GM21381 (cell line): ENCODE data around the gene PEX5.

ENCODE experiments used
- ATAC-seq: cut with Tn5 transposase; IDR thresholded peaks from one replicate; pipeline ENCODE4 v1.9.1; 2021; ENCODE audit warnings: mild to moderate bottlenecking, moderate library complexity; ENCODE audit not compliant: unreplicated experiment

PEX5 gene

GRCh38 chr12:7189398-7190267 is at the start of gene PEX5:
PEX5 (plus strand) TSS chr12:7189686; CDS start chr12:7190378, 692 bp downstream.
- peak; percentile 91 for ATAC-seq

DNA sequence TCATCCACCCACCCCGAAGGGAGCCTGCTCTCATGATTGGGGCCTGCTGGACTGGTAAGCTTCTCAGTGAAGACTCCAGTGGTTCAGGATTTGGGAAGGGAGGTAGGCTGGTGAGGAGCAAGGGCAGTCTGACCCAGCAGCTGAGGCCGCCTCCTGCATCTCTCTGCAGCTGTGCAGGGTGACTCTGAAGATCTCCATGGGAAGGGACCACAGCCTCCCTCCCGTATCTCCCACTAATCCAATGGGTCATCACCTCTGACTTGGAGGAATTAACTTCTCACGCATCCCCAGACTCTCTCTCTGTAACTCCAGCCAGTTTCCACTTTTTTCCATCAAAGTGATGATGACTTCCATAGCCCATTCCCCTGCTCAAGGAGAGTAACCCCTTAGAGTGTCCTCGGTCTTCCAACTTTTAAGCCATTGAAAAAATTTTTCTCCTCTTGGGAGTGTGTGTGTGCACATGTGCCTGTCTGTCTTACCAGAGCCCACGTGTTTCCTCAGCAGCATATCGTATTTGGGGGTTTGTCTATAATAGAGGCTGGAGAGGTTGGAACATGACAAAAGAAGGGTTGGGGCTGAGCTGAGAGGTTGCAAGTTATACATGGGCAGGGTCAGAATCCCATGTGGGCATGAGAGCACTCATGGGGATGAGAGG is 48.0 kb upstream of the PEX5 start:
- ATAC-seq = no peak

GRCh38 chr12:7142056-7142644 is 47.3 kb upstream of the PEX5 start:
- no peak for ATAC-seq

DNA sequence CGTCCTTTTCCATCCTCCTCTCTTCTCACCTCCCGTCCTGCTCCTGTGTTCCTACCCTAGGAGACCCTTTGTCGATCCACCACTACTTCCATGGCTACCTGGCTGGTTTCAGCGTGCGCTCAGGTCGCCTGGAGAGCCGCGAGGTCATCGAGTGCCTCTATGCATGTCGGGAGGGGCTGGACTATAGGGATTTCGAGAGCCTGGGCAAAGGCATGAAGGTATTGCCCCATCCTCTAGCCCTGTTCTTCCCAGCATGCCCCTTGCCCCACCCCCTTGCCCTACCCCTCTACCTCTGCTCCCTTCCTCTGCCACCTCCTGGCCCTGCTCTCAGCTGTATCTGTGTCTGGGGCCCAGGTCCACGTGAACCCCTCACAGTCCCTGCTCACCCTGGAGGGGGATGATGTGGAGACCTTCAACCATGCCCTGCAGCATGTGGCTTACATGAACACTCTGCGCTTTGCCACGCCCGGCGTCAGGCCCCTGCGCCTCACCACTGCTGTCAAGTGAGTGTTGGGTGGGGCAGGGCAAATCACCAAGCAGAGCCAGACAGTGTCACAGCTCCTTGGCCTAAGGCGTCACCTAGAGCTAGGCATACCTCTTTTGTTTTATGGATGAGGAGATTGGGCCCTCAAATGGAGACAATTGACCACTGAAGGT is 46.5 kb upstream of the PEX5 start:
- no peak for ATAC-seq

DNA sequence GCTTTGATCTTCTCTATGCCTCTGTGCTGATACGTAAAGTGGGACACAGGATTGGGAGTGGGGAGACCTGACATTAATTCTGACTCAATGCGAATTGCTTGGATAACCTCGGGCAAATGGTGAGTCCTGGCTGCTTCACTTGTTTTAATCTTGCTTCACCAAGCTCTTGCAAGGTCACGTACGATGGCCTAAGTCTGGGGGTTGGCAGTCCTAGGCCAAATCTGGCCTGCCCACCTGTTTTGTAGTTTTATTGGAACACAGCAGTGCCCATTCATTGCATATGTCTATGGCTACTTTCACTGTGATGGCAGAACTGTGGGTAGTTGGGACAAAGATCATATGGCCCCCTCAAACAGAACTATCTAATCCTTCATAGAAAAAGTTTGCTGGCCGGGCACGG is 45.9 kb upstream of the PEX5 start:
- ATAC-seq = no peak

GRCh38 chr12:7144414-7145120 is 44.9 kb upstream of the PEX5 start:
- ATAC-seq = no peak

- ATAC-seq = no peak
These were observed 43.8 kb upstream of the PEX5 start for GRCh38 chr12:7145671-7146070.

GRCh38 chr12:7146228-7146627 is 43.3 kb upstream of the PEX5 start:
- ATAC-seq = no peak

- no peak for ATAC-seq
These were observed 42.6 kb upstream of the PEX5 start for GRCh38 chr12:7146906-7147305.

DNA sequence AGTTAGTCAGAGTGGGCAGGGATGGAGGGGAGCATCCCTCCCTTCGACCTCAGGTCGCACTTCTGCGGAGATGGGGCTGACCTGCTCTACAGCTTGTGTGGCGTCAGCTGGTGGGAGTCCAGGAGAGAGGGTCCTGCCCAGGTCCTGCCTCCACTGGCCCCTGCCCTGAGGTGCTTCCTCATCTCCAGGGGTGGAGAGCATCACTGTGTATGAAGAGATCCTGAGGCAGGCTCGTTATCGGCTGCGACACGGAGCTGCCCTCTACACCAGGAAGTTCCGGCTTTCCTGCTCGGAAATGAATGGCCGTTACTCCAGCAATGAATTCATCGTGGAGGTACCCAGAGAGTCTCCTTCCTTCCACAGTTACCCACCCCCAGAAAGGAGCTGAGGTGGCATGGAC is 39.1 kb upstream of the PEX5 start:
- ATAC-seq = no peak

GRCh38 chr12:7150841-7151240 is 38.6 kb upstream of the PEX5 start:
- no peak for ATAC-seq

DNA sequence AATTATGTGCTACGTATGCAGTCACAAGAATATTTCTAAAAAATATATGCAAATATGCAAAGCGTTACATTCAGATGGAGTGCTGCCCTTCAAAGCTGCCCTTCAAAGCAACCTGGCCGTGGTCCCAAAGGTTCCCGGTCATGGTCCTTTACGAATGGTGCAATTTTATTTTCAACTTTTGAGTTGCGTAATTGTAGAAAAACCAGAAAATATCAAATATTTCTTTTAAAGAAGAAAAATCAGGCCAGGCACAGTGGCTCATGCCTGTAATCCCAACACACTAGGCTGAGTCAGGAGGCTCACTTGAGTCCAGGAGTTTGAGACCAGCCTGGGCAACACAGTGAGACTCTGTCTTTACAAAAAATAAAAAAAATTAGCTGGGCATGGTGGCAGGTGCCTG is 38.0 kb upstream of the PEX5 start:
- ATAC-seq = no peak

GRCh38 chr12:7152818-7153217 is 36.7 kb upstream of the PEX5 start:
- ATAC-seq = no peak

DNA sequence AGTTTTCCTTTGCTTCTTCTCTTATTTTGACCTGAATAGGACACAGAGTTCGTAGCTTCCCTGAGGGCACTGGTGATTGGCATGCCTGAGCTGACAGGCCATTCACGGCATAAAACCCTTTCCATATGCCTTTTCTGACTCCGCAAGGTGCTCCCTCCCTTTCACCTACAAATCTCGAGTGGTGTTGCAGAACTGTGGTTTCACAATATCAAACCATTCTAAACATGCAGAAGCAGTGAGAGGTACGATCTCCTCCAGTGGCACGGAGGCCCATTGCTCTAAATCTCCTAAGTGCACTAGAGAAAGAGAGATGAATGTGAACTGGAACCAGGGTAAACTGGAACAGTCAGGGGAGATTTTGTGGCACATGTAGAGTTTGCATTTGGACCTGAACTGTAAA is 35.4 kb upstream of the PEX5 start:
- no peak for ATAC-seq

GRCh38 chr12:7154901-7155470 is 34.5 kb upstream of the PEX5 start:
- no peak for ATAC-seq

GRCh38 chr12:7155471-7156034 is 33.9 kb upstream of the PEX5 start:
- no peak for ATAC-seq

DNA sequence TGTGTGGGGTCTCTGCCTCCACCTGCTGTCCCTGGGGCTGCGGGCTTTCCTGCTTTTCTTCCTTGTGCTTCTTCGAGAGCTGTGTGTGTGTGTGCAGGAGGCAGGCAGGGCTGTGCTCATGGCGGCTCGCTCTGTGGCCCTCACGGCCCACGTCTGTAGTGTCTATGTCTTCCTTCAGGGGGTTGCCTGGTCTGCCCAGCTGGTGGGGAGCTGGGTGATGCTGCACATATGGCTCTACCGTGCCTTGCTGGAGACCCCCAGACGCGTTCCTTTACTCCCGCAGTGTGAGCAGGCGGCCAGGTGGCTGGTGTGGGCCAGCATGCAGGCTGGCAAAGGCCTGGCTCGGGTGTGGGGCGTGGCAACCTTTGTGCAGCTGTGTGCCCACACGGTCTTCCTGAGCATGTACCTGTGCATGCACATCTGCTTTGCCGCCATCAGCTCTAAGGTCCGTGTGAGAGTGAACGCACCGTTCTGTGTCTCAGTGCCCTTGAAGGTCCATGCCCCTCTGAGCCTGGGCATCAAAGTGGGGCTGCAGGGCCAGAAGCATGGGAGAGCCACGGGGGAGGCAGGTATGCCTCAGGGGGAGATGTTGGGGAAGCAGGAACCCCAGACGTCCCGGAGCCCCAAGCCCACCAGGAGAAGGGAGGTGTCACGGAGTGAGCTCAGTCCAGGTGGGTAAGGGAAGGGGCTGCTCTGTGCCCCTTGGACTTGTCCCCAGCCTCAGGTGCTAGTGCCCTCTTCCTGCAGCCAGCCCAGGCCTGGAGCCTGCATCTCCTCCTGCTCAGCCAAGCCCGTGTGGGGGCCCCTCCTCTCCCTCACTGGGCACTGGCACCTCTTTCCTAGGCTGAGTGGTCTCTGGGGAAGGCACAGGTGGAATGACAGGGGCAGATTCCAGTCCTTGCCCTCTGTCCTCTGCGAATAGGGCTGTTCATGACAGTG is 33.0 kb upstream of the PEX5 start:
- no peak for ATAC-seq

DNA sequence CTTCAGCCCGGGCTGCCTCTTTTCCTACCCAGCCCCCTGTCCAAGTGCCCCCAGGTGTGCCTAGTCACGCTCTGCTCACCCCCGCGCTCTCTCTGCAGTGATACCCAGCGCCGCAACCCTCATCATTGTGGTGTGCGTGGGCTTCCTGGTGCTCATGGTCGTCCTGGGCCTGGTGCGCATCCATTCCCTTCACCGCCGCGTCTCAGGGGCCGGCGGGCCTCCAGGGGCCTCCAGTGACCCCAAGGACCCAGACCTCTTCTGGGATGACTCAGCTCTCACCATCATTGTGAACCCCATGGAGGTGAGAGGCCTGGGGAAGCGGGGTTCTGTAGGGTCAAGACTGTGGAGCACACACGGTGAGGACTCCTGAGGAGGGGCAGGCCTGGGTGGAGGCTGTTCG is 32.1 kb upstream of the PEX5 start:
- ATAC-seq = no peak
